CD4-positive, CD25-positive, alpha-beta regulatory T cell (primary cell): ENCODE data around the gene WWC1. TPM values are rescaled to one million over a fixed set of nuclear protein-coding genes. Genes with fewer than 3 reads are reported as not detected.

Source experiments
- ATAC-seq, 2 donors: fragments of 150-1000 bp; cut with Tn5 transposase; one replicate each; pipeline ENCODE4 v1.10.0; 2021; ENCODE audit warnings: low read depth in 2 of 2, moderate number of reproducible peaks in 2 of 2, moderate library complexity in 1 of 2
- DNase-seq, 3 donors: peaks; one replicate each; pipeline versions ENCODE4 v3.0.0 to v3.0.0-alpha.2; 2012 to 2022; ENCODE audit warnings: mixed read lengths in 1 of 3
- H3K27ac ChIP-seq: one replicate; pipeline ENCODE4 v1.7.0; 2013; ENCODE audit warnings: mild to moderate bottlenecking, low read length; ENCODE audit not compliant: insufficient read depth, poor library complexity, severe bottlenecking
- H3K27me3 ChIP-seq: one replicate; pipeline ENCODE4 v1.7.0; 2013; ENCODE audit warnings: low read length; ENCODE audit not compliant: control insufficient read depth, insufficient read depth
- H3K36me3 ChIP-seq: one replicate; pipeline ENCODE4 v1.7.0; 2013; ENCODE audit warnings: mild to moderate bottlenecking, low read length, moderate library complexity; ENCODE audit not compliant: control insufficient read depth, insufficient read depth
- H3K4me1 ChIP-seq: 2 replicates; pipeline ENCODE4 v1.7.0; 2013; ENCODE audit warnings: mild to moderate bottlenecking, low read length; ENCODE audit not compliant: insufficient read depth, control insufficient read depth, poor library complexity, severe bottlenecking
- H3K4me3 ChIP-seq: one replicate; pipeline ENCODE4 v1.7.0; 2013; ENCODE audit warnings: low read depth, mild to moderate bottlenecking, low read length, moderate library complexity
- H3K9me3 ChIP-seq, 2 experiments: 1 replicate in 1 of 2; 2 replicates in 1 of 2; pipeline ENCODE4 v1.7.0; 2013; ENCODE audit warnings: low read length in 2 of 2, mild to moderate bottlenecking in 1 of 2, moderate library complexity in 1 of 2; ENCODE audit not compliant: control insufficient read depth in 2 of 2
- H3K27ac Mint-ChIP-seq, 3 donors: one replicate each; pipeline ENCODE4 v1.8.0; 2020 to 2022; ENCODE audit warnings: mild to moderate bottlenecking in 3 of 3, mixed read lengths in 3 of 3, moderate library complexity in 2 of 3
- H3K27me3 Mint-ChIP-seq: one replicate; pipeline ENCODE4 v1.8.0; 2022; ENCODE audit warnings: mild to moderate bottlenecking, mixed read lengths
- H3K36me3 Mint-ChIP-seq: one replicate; pipeline ENCODE4 v1.8.0; 2020; ENCODE audit warnings: mixed read lengths
- H3K4me1 Mint-ChIP-seq, 4 donors: one replicate each; pipeline ENCODE4 v1.8.0; 2020 to 2022; ENCODE audit warnings: mixed read lengths in 4 of 4, mild to moderate bottlenecking in 1 of 4
- H3K4me3 Mint-ChIP-seq, 4 donors: one replicate each; pipeline ENCODE4 v1.8.0; 2020 to 2022; ENCODE audit warnings: mild to moderate bottlenecking in 4 of 4, mixed read lengths in 4 of 4, moderate library complexity in 3 of 4
- H3K9me3 Mint-ChIP-seq, 7 donors: one replicate each; pipeline ENCODE4 v1.8.0; 2020 to 2022; ENCODE audit warnings: mixed read lengths in 7 of 7, mild to moderate bottlenecking in 3 of 7, moderate library complexity in 2 of 7
- polyA plus RNA-seq, 4 donors: library from polyadenylated mRNA; unstranded; fragments of 300-500 nt; fragmentation: Illumina TruSeq; gene quantifications; one replicate each; pipeline ENCODE4 v1.2.3, GENCODE V29; 2021
- total RNA-seq: library from RNA; stranded (reverse); gene quantifications from one replicate; pipeline ENCODE4 v1.2.3, GENCODE V29; 2022

Gene WWC1
- total and polyA plus RNA-seq, 5 donors from 2014 or later, result 0.07 to 1.5 (median 0.95) TPM; not detected in 1

GRCh38 chr5:168401226-168401625 is 109.8 kb downstream of the WWC1 start:
- Histone ChIP-seq H3K4me3 (no peak overlapping the region), H3K9me3 (no peaks in the 10 kb centered on the region), H3K27me3 (no peaks in the 10 kb centered on the region), H3K36me3 (no peaks in the 10 kb centered on the region), H3K4me1 (no peaks in the 10 kb centered on the region), H3K27ac (no peak overlapping the region)
- Mint-ChIP-seq H3K27me3 (peaks cover 11% of the 10 kb centered on the region), H3K4me1 (no peaks in the 10 kb centered on the region), H3K4me3 (no peak overlapping the region), H3K9me3 (no peaks in the 10 kb centered on the region), H3K27ac (no peak overlapping the region), H3K36me3 (peaks cover 3% of the 10 kb centered on the region)
- ATAC-seq (no peak), DNase-seq (no peak)

- DNase-seq, result no peak
- H3K36me3 ChIP-seq, result no peaks in the 10 kb centered on the region
- Mint-ChIP-seq H3K4me1 (no peaks in the 10 kb centered on the region), H3K36me3 (peaks cover 3% of the 10 kb centered on the region), H3K4me3 (peak overlapping the region in 1 of 4 donors; percentile 56), H3K27ac (no peak overlapping the region), H3K27me3 (peaks cover 11% of the 10 kb centered on the region), H3K9me3 (no peaks in the 10 kb centered on the region)
- no peaks in the 10 kb centered on the region for H3K9me3 ChIP-seq
- ATAC-seq, result no peak
- no peak overlapping the region for H3K4me3 ChIP-seq
- H3K4me1 ChIP-seq, result no peaks in the 10 kb centered on the region
- no peaks in the 10 kb centered on the region for H3K27me3 ChIP-seq
- H3K27ac ChIP-seq, result no peak overlapping the region
Observed at GRCh38 chr5:168401880-168402279, 110.4 kb downstream of the WWC1 start.

- peaks cover 7% of the 10 kb centered on the region for H3K4me1 ChIP-seq
- no peak overlapping the region for H3K4me3 ChIP-seq
- Mint-ChIP-seq H3K27me3 (peaks cover 11% of the 10 kb centered on the region), H3K4me3 (no peak overlapping the region), H3K9me3 (no peaks in the 10 kb centered on the region), H3K4me1 (peaks cover 1 to 8% (median 6%) of the 10 kb centered on the region in 4 donors), H3K36me3 (peaks cover 3% of the 10 kb centered on the region), H3K27ac (no peak overlapping the region)
- H3K36me3 ChIP-seq, result no peaks in the 10 kb centered on the region
- no peaks in the 10 kb centered on the region for H3K27me3 ChIP-seq
- H3K27ac ChIP-seq, result no peak overlapping the region
- ATAC-seq (no peak), DNase-seq (no peak)
- no peaks in the 10 kb centered on the region for H3K9me3 ChIP-seq
Observed at GRCh38 chr5:168404365-168404764, 112.9 kb downstream of the WWC1 start.

GRCh38 chr5:168407211-168407610 is 115.8 kb downstream of the WWC1 start:
- Mint-ChIP-seq H3K27ac (peak overlapping the region in 1 of 3 donors; percentile 20), H3K36me3 (peaks cover 3% of the 10 kb centered on the region), H3K4me3 (no peak overlapping the region), H3K9me3 (no peaks in the 10 kb centered on the region), H3K4me1 (peaks cover 9 to 25% (median 19%) of the 10 kb centered on the region in 4 donors), H3K27me3 (no peaks in the 10 kb centered on the region)
- H3K36me3 ChIP-seq, result no peaks in the 10 kb centered on the region
- no peaks in the 10 kb centered on the region for H3K9me3 ChIP-seq
- ATAC-seq (no peak), DNase-seq (no peak)
- no peaks in the 10 kb centered on the region for H3K27me3 ChIP-seq
- no peak overlapping the region for H3K4me3 ChIP-seq
- H3K4me1 ChIP-seq, result peaks cover 19% of the 10 kb centered on the region
- no peak overlapping the region for H3K27ac ChIP-seq

GRCh38 chr5:168408561-168409305 is 117.3 kb downstream of the WWC1 start:
- H3K4me1 Mint-ChIP-seq, result peaks cover 9 to 25% (median 19%) of the 10 kb centered on the region in 4 donors
- Histone ChIP-seq H3K4me3 (no peak overlapping the region), H3K27me3 (no peaks in the 10 kb centered on the region), H3K36me3 (no peaks in the 10 kb centered on the region), H3K27ac (peak overlapping the region; percentile 64), H3K9me3 (no peaks in the 10 kb centered on the region), H3K4me1 (peaks cover 19% of the 10 kb centered on the region)
- ATAC-seq (no peak), DNase-seq (no peak)
- no peaks in the 10 kb centered on the region for H3K27me3 Mint-ChIP-seq
- H3K4me3 Mint-ChIP-seq, result peak overlapping the region in 2 of 4 donors; percentile 68 to 89
- peak overlapping the region in 2 of 3 donors; percentile 89 to 95 for H3K27ac Mint-ChIP-seq
- peaks cover 3% of the 10 kb centered on the region for H3K36me3 Mint-ChIP-seq
- H3K9me3 Mint-ChIP-seq, result no peaks in the 10 kb centered on the region

GRCh38 chr5:168409591-168410458 is 118.4 kb downstream of the WWC1 start:
- peak overlapping the region; percentile 88 to 95 (median 89) for H3K27ac Mint-ChIP-seq
- Histone ChIP-seq H3K36me3 (no peaks in the 10 kb centered on the region), H3K27ac (peak overlapping the region; percentile 64), H3K4me3 (peak overlapping the region; percentile 69), H3K27me3 (no peaks in the 10 kb centered on the region), H3K9me3 (no peaks in the 10 kb centered on the region), H3K4me1 (peaks cover 19% of the 10 kb centered on the region)
- H3K4me3 Mint-ChIP-seq, result peak overlapping the region; percentile 68 to 89 (median 86)
- H3K27me3 Mint-ChIP-seq, result no peaks in the 10 kb centered on the region
- DNase-seq (peak in 2 of 3 donors; percentile 12 to 64), ATAC-seq (peak; percentile 78 to 81)
- peaks cover 9 to 25% (median 19%) of the 10 kb centered on the region in 4 donors for H3K4me1 Mint-ChIP-seq
- peaks cover 3% of the 10 kb centered on the region for H3K36me3 Mint-ChIP-seq
- H3K9me3 Mint-ChIP-seq, result no peaks in the 10 kb centered on the region

- DNase-seq, result no peak
- Mint-ChIP-seq H3K36me3 (no peaks in the 10 kb centered on the region), H3K27ac (peak overlapping the region in 2 of 3 donors; percentile 60 to 81), H3K9me3 (no peaks in the 10 kb centered on the region), H3K27me3 (no peaks in the 10 kb centered on the region), H3K4me1 (peaks cover 9 to 25% (median 19%) of the 10 kb centered on the region in 4 donors), H3K4me3 (no peak overlapping the region)
- ATAC-seq, result no peak
- Histone ChIP-seq H3K27me3 (no peaks in the 10 kb centered on the region), H3K36me3 (no peaks in the 10 kb centered on the region), H3K4me3 (no peak overlapping the region), H3K27ac (no peak overlapping the region), H3K4me1 (peaks cover 19% of the 10 kb centered on the region), H3K9me3 (no peaks in the 10 kb centered on the region)
Observed at GRCh38 chr5:168411871-168412270, 120.4 kb downstream of the WWC1 start.
